Measurements from ENCODE around the gene BOK. TPM values are rescaled to one million over a fixed set of nuclear protein-coding genes. Genes with fewer than 3 reads are reported as not detected.

Gene BOK
- total and polyA plus RNA-seq, 2 of the 13 experiments (the other 11 are each of a cell fraction or from before 2014, with no cell fraction given) = 35.5 to 39.2 TPM

GRCh38 chr2:241532733-241533601, 25.6 kb upstream of the BOK start (continued):
- TF ChIP-seq U2AF1 (optimal IDR thresholded peaks at IDR 0.05; ENCODE audit: low read depth, low read length) = no peak
- TF ChIP-seq KLF11 (CRISPR knock-in tag; IDR thresholded peaks at IDR 0.05) = no peak
- no peak for TF ChIP-seq YEATS4 (CRISPR knock-in tag; IDR thresholded peaks at IDR 0.05; ENCODE audit: borderline replicate concordance)
- TF ChIP-seq SMAD3 (CRISPR knock-in tag; IDR thresholded peaks at IDR 0.05) = no peak
- TF ChIP-seq THAP9 (CRISPR knock-in tag; IDR thresholded peaks at IDR 0.05; ENCODE audit: borderline replicate concordance) = 0 out of 2 replicates have a peak, but pooled peaks have one; percentile 32
- TF ChIP-seq HIC2 (CRISPR knock-in tag; IDR thresholded peaks at IDR 0.05; ENCODE audit: low read depth) = peak; percentile 86
- TF ChIP-seq ZNF34 (CRISPR knock-in tag; IDR thresholded peaks at IDR 0.05; ENCODE audit: borderline replicate concordance) = no peak
- TF ChIP-seq ASH2L (IDR thresholded peaks at IDR 0.05; ENCODE audit: insufficient read length, low read depth, low read length) = no peak
- TF ChIP-seq, protein P1, sequence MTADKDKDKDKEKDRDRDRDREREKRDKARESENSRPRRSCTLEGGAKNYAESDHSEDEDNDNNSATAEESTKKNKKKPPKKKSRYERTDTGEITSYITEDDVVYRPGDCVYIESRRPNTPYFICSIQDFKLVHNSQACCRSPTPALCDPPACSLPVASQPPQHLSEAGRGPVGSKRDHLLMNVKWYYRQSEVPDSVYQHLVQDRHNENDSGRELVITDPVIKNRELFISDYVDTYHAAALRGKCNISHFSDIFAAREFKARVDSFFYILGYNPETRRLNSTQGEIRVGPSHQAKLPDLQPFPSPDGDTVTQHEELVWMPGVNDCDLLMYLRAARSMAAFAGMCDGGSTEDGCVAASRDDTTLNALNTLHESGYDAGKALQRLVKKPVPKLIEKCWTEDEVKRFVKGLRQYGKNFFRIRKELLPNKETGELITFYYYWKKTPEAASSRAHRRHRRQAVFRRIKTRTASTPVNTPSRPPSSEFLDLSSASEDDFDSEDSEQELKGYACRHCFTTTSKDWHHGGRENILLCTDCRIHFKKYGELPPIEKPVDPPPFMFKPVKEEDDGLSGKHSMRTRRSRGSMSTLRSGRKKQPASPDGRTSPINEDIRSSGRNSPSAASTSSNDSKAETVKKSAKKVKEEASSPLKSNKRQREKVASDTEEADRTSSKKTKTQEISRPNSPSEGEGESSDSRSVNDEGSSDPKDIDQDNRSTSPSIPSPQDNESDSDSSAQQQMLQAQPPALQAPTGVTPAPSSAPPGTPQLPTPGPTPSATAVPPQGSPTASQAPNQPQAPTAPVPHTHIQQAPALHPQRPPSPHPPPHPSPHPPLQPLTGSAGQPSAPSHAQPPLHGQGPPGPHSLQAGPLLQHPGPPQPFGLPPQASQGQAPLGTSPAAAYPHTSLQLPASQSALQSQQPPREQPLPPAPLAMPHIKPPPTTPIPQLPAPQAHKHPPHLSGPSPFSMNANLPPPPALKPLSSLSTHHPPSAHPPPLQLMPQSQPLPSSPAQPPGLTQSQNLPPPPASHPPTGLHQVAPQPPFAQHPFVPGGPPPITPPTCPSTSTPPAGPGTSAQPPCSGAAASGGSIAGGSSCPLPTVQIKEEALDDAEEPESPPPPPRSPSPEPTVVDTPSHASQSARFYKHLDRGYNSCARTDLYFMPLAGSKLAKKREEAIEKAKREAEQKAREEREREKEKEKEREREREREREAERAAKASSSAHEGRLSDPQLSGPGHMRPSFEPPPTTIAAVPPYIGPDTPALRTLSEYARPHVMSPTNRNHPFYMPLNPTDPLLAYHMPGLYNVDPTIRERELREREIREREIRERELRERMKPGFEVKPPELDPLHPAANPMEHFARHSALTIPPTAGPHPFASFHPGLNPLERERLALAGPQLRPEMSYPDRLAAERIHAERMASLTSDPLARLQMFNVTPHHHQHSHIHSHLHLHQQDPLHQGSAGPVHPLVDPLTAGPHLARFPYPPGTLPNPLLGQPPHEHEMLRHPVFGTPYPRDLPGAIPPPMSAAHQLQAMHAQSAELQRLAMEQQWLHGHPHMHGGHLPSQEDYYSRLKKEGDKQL (CRISPR knock-in tag; IDR thresholded peaks at IDR 0.05; ENCODE audit: low read depth) = no peak
- peak; percentile 32; the same call in 1 of the 2 replicates for TF ChIP-seq ZNF691 (CRISPR knock-in tag; IDR thresholded peaks at IDR 0.05; ENCODE audit: borderline replicate concordance, low read depth)
